Measurements from ENCODE around the gene SMYD5.

- no peak for TF ChIP-seq CTCF (IDR thresholded peaks at IDR 0.05)
- TF ChIP-seq POLR2AphosphoS5 (IDR thresholded peaks at IDR 0.05): no peak
- TF ChIP-seq EP300 (IDR thresholded peaks at IDR 0.05): no peak
- no peak for TF ChIP-seq POLR2A (IDR thresholded peaks at IDR 0.05; ENCODE audit: low read depth)
These were observed 1.2 kb downstream of the SMYD5 start for GRCh38 chr2:73215254-73215653.
